ENCODE results near the gene ENDOU. TPM values are rescaled to one million over a fixed set of nuclear protein-coding genes. Genes with fewer than 3 reads are reported as not detected.

ENDOU gene, protein sequence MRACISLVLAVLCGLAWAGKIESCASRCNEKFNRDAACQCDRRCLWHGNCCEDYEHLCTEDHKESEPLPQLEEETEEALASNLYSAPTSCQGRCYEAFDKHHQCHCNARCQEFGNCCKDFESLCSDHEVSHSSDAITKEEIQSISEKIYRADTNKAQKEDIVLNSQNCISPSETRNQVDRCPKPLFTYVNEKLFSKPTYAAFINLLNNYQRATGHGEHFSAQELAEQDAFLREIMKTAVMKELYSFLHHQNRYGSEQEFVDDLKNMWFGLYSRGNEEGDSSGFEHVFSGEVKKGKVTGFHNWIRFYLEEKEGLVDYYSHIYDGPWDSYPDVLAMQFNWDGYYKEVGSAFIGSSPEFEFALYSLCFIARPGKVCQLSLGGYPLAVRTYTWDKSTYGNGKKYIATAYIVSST
- total RNA-seq = 0.10 TPM in 1 of 2 replicates, not detected in the other

DNA sequence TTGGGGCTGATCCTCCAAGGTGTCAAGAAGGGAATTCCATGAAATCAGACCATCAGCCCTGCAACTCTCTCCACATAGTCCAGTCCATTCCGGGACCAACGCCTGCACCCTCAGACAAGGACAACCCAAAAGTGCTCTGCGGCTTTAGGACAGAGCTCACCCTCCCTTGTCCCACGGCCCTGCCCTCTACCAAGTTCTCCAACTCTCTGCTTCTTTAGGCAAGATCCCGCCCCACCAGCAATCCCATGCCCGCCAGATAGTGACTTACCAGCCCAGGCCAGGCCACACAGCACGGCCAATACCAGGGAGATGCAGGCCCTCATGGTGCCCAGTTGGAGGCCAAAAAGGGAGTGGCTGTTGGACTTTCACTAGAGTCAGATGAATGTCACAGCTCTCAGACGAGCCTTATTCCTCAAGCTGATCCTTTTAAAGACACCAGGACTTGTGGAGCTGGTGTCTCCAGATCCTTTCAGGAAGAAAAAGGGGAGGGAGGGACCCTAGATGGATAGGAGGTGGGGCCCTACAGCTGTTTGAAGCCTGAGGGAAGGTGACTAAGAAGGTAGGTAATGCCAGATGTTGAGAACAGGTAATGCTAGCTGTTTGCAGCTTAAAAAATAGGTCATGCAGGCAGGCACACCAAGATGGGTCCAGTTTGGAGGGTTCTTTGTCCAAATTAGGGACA is at the start of gene ENDOU:
TSS of gene ENDOU (minus strand) at position 400 of the 682 bp plus-strand sequence. CDS start at position 323, 77 bp downstream.
- no peak for DNase-seq (ENCODE audit: low read depth)

DNA sequence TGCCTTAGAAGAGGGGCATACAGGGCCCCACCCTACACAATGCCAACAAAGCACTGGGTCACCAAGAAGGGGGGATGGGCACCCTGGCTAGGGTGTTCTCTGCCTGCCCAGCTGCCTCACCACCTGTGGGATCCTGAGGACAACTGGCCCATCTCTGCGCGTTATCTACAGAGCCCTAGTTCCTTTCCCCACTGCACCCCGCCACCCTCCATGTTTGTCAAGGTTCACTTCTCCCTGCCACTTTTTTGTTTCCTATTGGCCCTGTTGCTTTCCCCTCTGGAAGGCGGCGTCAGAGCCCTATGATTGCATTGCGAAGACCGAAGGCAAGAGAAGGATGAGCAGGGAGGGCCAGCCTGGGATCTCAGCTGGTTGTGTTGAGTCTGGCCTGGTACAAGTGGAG is 49.4 kb upstream of the ENDOU start:
- DNase-seq (ENCODE audit: low read depth) = no peak

DNA sequence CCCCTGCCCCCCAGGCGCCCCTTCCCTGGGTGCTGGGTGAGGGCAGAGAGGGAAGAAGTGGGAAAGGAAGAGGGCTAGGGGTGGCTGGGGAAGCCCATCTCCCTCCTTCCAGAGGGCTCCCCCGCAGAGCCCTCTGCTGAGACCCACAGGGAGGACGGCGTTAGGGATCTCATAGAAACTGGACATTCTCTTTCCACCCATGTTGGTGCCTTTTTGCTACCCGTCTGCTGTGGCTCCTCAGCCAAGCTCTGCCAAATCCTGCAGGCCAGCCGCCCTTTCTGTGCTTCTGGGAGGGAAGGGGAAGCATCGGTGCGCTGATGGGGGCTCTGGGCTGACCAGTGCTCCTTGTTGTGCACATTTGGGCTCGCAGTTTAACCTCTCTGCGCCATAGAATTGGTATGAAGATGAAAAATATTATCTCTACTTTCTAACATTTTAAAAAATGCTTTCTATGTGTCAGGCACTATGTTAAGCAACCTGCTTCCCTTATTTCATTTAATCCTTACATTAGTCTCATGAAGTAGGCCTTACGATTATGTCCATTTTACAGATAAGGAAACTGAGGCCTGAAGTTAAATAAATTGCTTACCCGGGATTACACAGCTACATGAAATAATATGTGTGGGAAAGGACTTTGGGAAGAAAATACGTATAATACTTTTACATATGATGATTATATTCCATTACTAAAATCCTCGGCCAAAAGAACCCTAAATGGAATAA is 48.7 kb upstream of the ENDOU start:
- DNase-seq (ENCODE audit: low read depth) = no peak

DNA sequence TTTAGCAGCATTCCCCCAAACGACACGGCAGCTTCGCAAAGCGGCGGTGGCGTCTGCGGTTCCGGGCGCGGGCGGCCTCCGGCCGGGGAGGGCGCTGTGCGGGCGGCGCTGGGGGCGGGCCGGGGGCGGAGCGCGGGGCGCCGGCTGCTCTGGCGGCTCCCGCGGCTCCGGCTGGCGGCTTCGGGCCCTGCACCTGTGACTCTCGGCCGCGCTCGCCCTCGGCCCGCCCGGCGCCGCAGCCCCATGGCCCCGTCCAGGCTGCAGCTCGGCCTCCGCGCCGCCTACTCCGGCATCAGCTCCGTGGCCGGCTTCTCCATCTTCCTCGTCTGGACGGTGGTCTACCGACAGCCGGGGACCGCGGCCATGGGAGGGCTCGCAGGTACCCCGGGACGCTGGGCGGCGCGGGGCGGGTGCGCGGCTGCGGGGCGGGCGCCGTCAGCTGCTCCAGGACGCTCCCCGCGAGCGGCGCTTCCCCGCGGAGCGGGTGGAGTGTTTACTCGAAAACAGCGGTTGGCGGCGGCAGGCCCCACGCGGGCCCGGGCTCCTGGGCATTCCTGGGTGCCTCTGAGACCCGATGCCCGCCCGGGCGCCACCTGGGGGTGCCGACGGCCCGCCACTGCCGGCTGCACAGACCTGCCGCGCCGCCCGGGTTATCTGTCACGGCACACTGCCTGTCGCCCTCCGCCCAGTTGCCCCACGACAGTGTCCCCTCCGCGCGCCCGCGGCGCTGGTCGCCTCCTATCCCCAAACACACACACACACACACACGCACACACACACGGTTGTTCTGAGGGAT is 48.0 kb upstream of the ENDOU start, which contains the start of gene SLC48A1:
TSS of gene SLC48A1 (plus strand) at position 177 of the 796 bp plus-strand sequence. CDS start at position 244, 67 bp downstream.
- DNase-seq (ENCODE audit: low read depth) = no peak

DNA sequence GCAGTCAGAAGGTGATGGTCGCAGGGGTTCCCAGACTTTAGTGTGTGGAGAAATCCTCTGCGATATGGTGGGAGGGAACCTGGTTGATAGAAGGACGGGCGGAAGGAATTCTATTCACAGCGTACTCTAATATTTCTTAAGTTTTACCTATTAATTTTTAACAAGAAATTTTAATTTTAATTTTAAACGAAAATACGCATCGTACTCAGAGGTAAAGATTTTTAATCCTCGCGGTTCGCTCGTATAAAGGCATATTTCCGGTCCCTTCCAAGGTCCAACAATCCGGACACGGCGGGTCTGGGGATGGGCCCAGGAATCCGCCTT is 47.4 kb upstream of the ENDOU start:
- no peak for DNase-seq (ENCODE audit: low read depth)

DNA sequence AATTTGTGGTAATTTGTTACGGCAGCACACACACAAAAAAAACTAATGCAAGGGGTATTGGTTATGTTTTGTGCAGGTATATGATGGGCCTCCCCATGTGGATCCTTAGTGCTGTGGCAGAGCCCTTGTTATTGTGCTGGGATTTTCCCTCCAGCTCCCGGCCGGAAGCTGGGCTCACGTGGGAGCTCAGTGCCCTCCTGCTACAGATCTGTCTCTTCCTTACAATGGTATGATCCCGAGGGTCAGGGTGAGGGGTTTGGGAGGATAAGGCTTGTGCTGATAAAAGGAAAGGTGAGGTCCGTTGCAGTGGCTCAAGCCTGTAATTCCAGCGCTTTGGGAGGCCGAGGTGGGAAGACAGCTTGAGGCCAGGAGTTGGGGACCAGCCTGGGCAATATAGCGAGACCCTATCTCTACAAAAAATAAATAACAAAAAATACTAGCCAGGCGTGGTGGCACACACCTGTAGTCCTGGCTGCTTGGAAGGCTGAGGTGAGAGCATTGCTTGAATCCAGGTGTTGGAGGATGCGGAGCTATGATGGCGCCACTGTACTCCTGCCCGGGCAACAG is 46.9 kb upstream of the ENDOU start:
- DNase-seq (ENCODE audit: low read depth) = no peak

DNA sequence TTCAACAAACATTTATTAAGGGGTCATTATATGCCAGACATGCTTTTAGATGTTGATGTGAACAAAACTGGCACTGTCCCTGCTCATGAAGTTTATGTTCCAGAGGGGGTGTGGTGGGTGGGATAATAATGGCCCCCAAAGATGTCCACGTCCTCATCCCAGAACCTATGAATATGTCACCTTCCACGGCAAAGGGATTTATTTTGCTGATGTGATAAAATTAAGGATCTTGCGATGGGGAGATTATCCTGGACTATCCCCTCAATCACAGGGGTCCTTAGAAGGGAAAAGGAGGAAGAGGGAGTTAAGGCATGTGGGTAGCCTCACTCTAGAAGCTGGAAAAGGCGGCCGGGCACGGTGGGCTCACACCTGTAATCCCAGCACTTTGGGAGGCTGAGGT is 46.0 kb upstream of the ENDOU start:
- DNase-seq (ENCODE audit: low read depth) = no peak

DNA sequence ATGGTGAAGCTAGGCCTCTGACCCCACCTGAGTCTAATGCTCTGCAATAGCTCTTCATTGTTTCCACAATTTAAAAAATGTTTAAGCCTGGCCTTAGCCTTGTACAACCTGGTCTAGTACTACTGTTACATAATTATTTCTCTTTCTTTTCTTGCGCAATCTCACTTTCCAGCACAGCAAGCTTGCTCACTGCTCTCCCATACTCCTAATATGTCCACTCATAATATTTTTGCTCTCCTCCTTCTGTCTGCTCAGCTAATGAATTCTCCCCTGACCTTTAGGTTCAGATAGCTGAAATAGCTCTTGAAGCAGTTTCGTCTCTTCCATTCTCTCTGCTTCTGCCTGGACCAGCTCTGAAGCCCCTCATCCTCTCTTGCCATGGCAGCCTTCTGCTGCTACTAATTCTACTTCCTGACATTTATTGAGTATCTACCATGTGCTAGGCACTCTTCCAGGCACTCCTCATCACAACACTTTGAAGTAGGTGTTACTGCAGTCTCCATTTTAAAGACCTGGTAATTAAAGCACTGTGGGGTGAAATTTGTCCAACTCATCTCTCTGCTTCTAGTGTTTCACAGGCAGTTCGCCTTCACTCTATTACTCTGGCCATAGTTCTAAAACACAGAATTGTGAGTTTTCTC is 44.9 kb upstream of the ENDOU start:
- DNase-seq (ENCODE audit: low read depth) = peak; percentile 61

DNA sequence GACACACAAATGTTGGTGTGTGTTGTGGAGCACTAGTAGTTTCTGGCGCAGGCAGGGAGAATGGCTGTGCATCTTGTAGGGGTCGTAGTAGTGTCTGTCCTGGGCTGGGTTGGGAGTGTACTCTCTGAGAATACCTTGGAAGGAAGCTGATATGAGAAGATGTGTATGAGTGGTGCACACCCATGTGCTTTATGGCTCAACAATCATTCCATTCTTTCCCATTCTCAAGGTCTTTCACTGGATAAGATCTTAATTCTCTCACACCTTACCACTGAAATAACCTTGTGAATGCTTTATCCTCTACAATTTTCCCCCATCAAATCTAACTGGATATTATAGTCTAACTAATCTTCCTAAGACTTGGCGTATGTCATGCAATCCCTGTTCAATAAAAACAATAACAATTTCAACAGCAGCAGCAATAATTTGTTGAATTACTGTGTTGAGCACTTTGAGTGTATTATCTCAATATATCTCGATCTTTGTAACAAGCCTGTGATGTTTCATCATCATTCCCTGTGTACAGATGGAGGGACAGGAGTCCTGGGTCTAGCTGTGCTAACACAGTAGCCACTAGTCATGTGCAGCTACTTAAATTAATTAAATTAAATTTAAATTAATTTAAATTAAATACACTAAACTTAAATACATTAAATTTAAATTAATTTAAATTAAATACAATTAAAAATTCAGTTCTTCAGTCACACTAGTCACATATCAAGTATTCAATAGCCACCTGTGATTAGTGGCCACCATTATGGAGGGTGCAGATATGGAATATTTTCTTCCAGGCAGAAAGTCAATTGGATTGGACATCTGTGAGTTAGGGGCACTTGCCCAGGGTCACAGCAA is 44.2 kb upstream of the ENDOU start:
- no peak for DNase-seq (ENCODE audit: low read depth)

DNA sequence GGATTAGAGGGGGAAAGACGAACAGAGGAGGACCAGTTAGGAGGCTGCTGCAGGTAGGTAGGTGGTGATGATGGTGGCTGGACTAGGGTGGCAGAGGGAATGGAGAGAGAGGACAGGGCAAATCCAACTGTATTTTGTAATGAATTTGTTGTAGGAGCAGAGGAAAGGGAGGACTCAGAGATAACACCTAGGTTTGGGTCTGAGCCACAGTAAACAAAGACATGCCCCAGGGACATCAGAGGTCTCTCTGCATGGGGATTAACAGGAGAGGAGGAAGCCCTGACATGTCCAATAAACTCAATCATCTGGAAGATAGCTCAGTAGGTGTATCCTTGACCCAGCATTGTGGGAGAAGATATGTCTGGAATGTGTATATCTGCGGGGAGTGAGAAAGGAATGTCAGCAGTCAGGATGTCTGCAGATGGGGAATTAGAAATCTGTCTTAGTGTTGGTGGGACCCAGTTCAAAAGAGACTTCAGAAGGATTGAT is 43.1 kb upstream of the ENDOU start:
- peak; percentile 60 for DNase-seq (ENCODE audit: low read depth)

DNA sequence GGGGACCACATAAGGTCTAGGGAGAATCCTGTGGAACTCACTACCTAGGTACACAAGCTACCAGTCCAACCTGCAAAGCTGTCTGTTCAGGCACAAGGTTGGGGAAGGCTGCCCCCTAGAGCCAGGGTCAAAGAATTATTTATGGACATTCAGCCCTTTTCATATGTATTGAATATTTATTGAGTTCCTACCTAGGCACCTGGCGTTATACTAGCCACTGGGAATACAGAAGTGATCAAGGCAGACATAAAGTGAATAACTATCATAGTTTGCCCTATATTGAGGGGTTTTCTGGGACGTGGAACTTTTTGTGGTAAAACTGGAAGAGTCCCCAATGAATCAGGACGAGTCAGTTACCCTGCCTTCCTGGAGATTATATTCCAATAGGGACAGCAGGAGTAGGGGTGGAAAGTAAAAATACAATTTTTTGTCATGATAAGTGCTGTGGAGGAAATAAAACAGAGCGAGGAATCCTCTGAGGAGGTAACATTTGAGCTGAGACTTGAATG is 42.0 kb upstream of the ENDOU start:
- DNase-seq (ENCODE audit: low read depth) = peak; percentile 53

DNA sequence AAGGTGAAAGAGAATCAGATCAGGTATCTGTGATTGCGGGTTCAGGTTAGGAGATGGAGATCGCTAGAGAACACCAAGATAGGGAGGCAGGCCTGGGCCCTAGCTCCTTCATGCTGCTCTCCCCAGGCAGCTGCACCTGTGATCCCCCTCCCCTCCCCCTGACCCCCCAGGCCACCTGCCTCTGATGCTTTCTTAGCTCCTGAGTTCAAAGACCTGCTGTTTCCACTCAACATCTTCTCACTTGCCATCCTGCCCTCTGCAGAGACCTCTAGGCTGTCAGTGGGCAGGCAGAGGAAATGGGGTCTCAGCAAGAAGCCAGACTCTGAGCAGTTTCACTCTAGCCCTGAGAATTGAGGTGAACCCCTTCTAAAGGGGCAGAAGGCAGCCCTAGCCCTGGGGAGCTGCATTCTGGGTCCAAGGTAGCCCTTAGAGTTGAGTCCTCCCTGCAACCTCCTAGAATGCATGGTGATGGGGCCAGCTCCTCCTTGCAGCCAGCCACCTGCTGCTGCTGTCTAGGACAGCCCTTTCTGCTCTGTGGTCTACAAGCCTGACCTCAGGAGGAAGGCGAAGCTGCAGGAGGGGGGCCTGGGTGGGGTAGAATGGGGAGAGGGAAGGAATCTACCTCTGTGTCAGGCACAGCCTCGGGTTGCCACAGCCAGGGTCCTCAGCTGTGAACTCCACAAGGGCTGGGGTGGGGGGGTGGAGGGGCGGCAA is 41.4 kb upstream of the ENDOU start:
- no peak for DNase-seq (ENCODE audit: low read depth)

DNA sequence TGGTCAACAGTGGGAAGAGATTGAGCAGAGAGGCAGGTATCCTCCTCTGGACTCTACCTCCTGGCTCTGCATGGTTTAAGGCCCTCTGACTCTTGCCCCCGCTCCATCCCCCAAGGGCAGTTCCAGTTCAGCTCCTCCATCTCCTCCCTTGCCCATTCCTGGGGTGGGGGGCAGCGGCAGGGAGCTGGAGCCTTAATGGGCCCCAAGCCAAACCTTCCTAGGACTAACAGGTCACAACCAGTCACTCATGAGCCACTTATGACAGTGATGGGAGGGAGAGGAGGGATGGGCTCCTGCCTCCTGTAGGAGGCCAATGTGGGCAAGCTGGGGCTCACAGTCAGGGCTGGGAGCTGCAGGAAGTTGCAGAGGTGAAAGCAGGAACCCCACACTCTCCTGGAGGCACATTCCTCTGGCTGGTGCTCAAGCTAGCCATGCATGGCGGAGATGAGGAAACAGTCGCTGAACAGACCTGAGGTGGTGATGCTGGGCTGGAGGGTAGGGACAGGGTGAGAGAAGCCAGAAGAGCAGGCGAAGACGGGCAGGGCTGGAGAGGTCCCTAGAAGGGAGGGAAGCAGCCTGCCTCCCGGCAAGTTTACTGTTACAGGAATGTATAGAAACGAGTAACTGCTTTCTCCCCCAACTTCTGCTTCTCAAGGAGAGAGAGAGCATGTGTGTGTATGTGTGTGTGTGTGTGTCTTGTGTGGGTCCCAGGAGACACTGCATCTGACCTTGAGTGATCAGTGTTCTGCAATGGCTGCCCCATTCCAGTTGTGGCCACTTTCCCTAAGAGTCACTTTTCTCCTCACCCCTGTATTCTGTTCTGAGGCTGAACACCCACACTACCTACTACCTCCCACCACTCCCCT is 38.4 kb upstream of the ENDOU start:
- peak; percentile 99 for DNase-seq (ENCODE audit: low read depth)

DNA sequence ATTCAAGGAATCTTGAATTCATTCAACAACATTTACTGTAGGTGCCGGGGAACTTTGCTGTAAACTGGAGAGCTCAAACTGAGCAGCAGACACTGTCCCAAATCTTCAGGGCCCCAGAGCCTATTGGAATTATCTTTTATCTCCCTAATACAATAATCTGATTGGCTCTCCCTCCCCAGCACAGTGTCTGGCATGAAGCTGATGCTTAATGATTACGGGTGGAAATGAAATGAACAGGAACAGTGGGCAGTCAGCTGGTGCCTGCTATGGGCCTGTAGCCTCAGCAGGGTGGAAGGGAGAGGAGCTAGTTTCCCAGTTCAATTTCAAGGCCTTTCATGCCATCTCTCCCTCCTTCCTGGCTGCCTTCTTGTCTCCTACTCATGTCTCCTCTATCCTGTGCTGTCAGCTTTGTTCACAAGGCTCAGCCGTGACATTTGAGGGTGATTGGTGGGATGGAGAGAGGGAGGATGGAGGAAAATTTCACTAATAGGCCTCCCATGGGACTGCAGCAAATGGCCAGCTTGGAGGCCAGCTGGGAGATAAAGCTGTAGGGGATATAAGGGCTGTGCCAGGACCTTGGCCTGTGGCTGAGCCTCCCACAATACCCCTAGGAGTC is 37.7 kb upstream of the ENDOU start:
- peak; percentile 59 for DNase-seq (ENCODE audit: low read depth)

DNA sequence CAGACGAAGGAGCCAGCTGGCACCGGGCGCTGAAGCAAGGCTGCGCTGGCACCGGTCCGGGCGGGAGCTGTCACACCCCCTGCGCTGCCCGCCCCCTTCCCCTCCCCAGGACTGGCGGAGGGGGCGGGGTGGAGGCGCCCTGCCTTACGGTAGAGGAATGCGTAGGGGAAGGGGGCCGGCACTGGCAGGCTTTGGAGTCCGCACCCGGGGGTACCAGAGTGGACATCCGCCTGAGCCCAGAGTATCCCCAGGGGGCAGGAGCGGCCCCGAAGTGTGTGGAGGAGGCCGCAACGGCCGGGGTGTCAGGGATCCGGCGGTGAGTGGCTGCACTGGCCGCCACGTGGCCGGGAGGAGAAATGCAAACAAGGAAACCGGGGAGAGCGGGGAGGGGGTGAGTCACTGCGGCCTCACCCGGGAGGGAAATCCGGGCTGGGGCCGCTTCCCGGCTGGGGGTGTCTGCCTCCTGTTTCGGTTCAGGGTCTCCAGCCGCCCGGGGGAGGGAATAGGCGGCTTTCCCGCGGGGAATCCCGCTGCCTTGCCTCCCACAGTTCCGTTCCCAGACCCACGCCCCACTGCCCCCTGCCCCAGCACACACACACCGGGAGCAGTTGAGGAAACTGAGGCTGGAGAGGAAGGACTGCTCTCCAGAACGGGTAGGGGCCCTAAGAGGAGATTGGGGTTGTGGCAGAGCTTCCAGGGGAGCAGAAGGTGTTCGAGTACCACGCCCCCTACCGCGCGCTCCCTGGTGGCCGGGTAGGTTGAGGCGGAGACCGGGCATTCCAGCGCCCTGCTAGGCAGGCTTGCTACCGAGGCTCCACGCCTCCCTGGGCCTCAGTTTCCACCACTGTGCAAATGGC is 33.8 kb upstream of the ENDOU start, which contains the start of gene RAPGEF3:
TSS of gene RAPGEF3 (minus strand) at position 47 of the 857 bp plus-strand sequence. CDS start 324 bp downstream, outside the sequence.
- peak; percentile 74 for DNase-seq (ENCODE audit: low read depth)

DNA sequence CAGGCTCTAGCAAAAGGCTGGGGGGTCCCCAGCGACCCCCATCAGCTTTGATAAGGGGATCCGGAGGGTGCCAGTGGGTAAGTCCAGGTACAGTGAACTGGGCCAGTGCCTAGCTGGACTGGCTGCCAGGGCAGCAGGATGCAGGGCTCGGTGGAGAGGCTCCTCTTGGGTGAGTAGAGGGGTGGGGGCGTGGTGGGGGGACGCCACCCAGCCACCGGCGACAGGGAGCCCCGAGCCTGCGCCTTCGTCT is 33.2 kb upstream of the ENDOU start:
- no peak for DNase-seq (ENCODE audit: low read depth)

Data from renal cortical epithelial cell (primary cell).